Activated B cell treated with CpG ODN at 0.5 μM for 24 hours (primary cell): ENCODE measurements around the gene VAV2. TPM values are rescaled to one million over a fixed set of nuclear protein-coding genes. Genes with fewer than 3 reads are reported as not detected.

Experiments
- ATAC-seq: fragments of 200-7000 bp; cut with Tn5 transposase; one replicate; pipeline ENCODE4 v1.10.0; 2021; ENCODE audit warnings: low read depth, mild to moderate bottlenecking, moderate library complexity
- CTCF ChIA-PET: fragments of 350-600 bp; sonication (Branson Sonifier 250); formaldehyde crosslinking; loops from one replicate; lab custom pipeline; 2021; ENCODE audit warnings: antibody characterized with exemption; lab: Charles Lee
- POLR2A ChIA-PET: fragments of 350-600 bp; sonication (Branson Sonifier 250); formaldehyde crosslinking; loops from one replicate; lab custom pipeline; 2021; ENCODE audit warnings: antibody characterized with exemption; lab: Charles Lee
- DNase-seq: peaks from one replicate; pipeline ENCODE4 v3.0.0; 2022
- H3K27ac Mint-ChIP-seq: one replicate; pipeline ENCODE4 v1.8.0; 2020; ENCODE audit warnings: mixed read lengths
- H3K27me3 Mint-ChIP-seq: one replicate; pipeline ENCODE4 v1.8.0; 2021; ENCODE audit warnings: mixed read lengths
- H3K36me3 Mint-ChIP-seq: one replicate; pipeline ENCODE4 v1.8.0; 2021; ENCODE audit warnings: low read depth, mixed read lengths
- H3K4me1 Mint-ChIP-seq: one replicate; pipeline ENCODE4 v1.8.0; 2021; ENCODE audit warnings: mixed read lengths
- H3K4me3 Mint-ChIP-seq: one replicate; pipeline ENCODE4 v1.8.0; 2020; ENCODE audit warnings: mild to moderate bottlenecking, mixed read lengths
- H3K9me3 Mint-ChIP-seq: one replicate; pipeline ENCODE4 v1.8.0; 2020; ENCODE audit warnings: mixed read lengths
- CTCF ChIP-seq: fragments of 200-600 bp; IDR thresholded peaks from one replicate; pipeline ENCODE4 v1.8.0; 2022; ENCODE audit warnings: antibody characterized with exemption, mild to moderate bottlenecking
- intact Hi-C: fragments of 100-400 bp; cut with micrococcal nuclease; formaldehyde crosslinking; loops from one replicate; pipeline ENCODE4 v1.15.1; 2024
- total RNA-seq: library from RNA; stranded (reverse); gene quantifications from 2 replicates; pipeline ENCODE4 v1.2.3, GENCODE V29; 2022

Gene VAV2
- total RNA-seq, 1 donor from 2014 or later = 99.6 TPM

GRCh38 chr9:134010310-134011173, 18.4 kb upstream of the VAV2 start:
- no peaks in the 10 kb centered on the region for H3K4me1 Mint-ChIP-seq
- no peaks in the 10 kb centered on the region for H3K9me3 Mint-ChIP-seq
- DNase-seq = no peak
- intact Hi-C loops = no loop called here
- no peak for ATAC-seq
- no peak for TF ChIP-seq CTCF
- ChIA-PET POLR2A (interaction anchor here (1.1 kb wide), 1 partner anchor 15 kb away, joined by 3 read pairs; no protein-coding TSS in a partner anchor), CTCF (no interaction called here)
- no peak overlapping the region for H3K27ac Mint-ChIP-seq
- peaks cover 14% of the 10 kb centered on the region for H3K27me3 Mint-ChIP-seq
- H3K4me3 Mint-ChIP-seq = no peak overlapping the region
- H3K36me3 Mint-ChIP-seq = no peaks in the 10 kb centered on the region

DNA sequence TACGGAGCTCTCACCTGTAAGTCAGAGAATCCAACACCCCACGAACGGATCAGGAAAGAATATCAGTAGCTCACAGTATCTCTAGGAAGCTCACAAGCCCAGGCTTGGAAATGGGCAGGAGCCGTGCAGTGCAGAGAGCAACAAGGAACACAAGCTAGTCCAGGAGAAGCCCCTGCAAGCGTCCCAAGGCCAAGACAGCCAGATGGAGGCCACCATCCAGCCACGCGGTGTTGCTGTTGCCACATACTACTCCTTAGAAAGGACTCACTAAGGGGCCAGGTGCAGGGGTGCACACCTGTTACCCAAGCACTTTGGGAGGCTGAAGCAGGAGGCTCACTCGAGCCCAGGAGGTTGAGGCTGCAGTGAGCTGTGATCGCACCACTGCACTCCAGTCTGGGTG, 15.4 kb upstream of the VAV2 start:
- Mint-ChIP-seq H3K4me1 (no peaks in the 10 kb centered on the region), H3K4me3 (no peak overlapping the region), H3K27ac (no peak overlapping the region), H3K27me3 (peaks cover 19% of the 10 kb centered on the region), H3K9me3 (no peaks in the 10 kb centered on the region), H3K36me3 (no peaks in the 10 kb centered on the region)
- TF ChIP-seq CTCF = no peak
- ChIA-PET CTCF (no interaction called here), POLR2A (no interaction called here)
- no peak for DNase-seq
- ATAC-seq = no peak
- intact Hi-C loops = no loop called here

- H3K36me3 Mint-ChIP-seq = no peaks in the 10 kb centered on the region
- no peak for ATAC-seq
- H3K4me3 Mint-ChIP-seq = no peak overlapping the region
- no peaks in the 10 kb centered on the region for H3K9me3 Mint-ChIP-seq
- POLR2A ChIA-PET = no interaction called here
- TF ChIP-seq CTCF = no peak
- no peak for DNase-seq
- intact Hi-C loops = no loop called here
- CTCF ChIA-PET = no interaction called here
- H3K4me1 Mint-ChIP-seq = no peaks in the 10 kb centered on the region
- peaks cover 19% of the 10 kb centered on the region for H3K27me3 Mint-ChIP-seq
- H3K27ac Mint-ChIP-seq = no peak overlapping the region
Observed at GRCh38 chr9:134007150-134007549, 15.0 kb upstream of the VAV2 start.

GRCh38 chr9:134005381-134005780, 13.3 kb upstream of the VAV2 start:
- H3K4me1 Mint-ChIP-seq = peaks cover 7% of the 10 kb centered on the region
- H3K9me3 Mint-ChIP-seq = no peaks in the 10 kb centered on the region
- peaks cover 19% of the 10 kb centered on the region for H3K27me3 Mint-ChIP-seq
- no peak overlapping the region for H3K4me3 Mint-ChIP-seq
- DNase-seq (no peak), ATAC-seq (no peak)
- TF ChIP-seq CTCF = no peak
- CTCF ChIA-PET = interaction anchor here (1.0 kb wide), 1 partner anchor 9 kb away, joined by 3 read pairs; no protein-coding TSS in a partner anchor
- H3K27ac Mint-ChIP-seq = no peak overlapping the region
- no peaks in the 10 kb centered on the region for H3K36me3 Mint-ChIP-seq
- intact Hi-C loops = no loop called here
- POLR2A ChIA-PET = no interaction called here

DNA sequence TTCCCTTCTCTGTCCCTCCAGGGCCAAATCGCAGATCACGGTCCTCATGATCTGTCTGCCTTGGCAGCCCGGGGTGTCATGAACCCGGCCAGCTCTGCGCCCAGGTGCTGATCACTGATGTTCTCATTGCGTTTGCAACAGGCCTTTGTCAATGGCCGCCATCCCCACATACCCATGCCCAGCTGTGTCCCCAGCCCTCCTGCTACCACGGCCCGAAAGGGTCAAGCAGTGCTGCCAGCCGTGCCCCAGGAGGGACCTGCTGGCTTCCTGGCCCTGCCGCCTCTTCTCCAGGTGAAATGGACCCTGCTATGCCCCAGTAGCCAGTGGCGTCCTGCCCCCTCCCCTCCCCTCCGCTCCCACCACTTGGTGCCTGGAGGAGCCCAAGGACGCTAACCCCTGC, 12.8 kb upstream of the VAV2 start:
- Mint-ChIP-seq H3K27ac (no peak overlapping the region), H3K9me3 (no peaks in the 10 kb centered on the region), H3K4me3 (no peak overlapping the region), H3K36me3 (no peaks in the 10 kb centered on the region), H3K27me3 (peaks cover 19% of the 10 kb centered on the region), H3K4me1 (peaks cover 11% of the 10 kb centered on the region)
- intact Hi-C loops = no loop called here
- ChIA-PET CTCF (interaction anchor here (1.2 kb wide), 1 partner anchor 10 kb away, joined by 5 read pairs; no protein-coding TSS in a partner anchor), POLR2A (no interaction called here)
- ATAC-seq (no peak), DNase-seq (no peak)
- TF ChIP-seq CTCF = no peak
